ENCODE measurements around the gene ADAMTSL2.

ADAMTSL2 gene

DNA sequence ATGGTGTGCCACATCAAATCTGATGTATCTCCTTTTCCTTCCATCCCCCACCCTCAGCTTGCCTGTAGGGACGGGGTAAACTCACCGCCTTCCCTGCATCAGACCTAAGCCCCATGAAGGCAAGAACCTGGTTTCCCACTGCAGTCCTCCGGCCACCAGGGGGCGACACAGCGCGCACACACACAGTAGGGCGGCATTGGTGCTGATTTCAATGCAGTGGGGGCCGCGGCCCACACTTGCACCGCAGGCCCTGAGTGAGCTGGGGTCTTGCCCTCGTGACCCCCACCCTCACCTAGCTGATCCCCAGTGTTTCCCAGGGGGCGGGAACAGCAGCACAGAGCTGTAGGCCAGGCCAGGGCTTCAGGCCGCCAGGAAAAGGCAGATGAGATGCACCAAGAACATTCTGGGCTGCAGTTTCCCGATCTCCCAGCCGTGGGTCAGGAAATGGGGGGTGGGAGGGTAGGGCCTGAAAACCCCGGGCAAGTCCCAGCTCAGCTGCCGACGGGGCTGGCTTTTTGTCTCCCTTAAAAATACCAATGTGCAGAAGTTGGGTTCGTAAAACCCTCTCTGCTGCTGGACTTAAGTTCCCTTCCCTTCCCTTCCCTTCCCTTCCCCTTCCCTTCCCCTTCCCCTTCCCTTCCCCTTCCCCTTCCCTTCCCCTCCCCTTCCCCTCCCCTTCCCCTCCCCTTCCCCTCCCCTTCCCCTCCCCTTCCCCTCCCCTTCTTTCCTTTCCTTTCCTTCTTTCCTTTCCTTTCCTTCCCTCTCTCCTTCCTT, 55.1 kb downstream of the ADAMTSL2 start:
- in situ Hi-C loops (cut with MboI; ENCODE audit: low sequenced_read_pairs, unreplicated experiment), result no loop called here
- peak; percentile 27 for TF ChIP-seq CTCF (IDR thresholded peaks at IDR 0.05; ENCODE audit: borderline replicate concordance, control extremely low read depth, extremely low read depth, insufficient read depth, missing control alignments)
- DNase-seq (ENCODE audit: low spot score), result peak; percentile 61

DNA sequence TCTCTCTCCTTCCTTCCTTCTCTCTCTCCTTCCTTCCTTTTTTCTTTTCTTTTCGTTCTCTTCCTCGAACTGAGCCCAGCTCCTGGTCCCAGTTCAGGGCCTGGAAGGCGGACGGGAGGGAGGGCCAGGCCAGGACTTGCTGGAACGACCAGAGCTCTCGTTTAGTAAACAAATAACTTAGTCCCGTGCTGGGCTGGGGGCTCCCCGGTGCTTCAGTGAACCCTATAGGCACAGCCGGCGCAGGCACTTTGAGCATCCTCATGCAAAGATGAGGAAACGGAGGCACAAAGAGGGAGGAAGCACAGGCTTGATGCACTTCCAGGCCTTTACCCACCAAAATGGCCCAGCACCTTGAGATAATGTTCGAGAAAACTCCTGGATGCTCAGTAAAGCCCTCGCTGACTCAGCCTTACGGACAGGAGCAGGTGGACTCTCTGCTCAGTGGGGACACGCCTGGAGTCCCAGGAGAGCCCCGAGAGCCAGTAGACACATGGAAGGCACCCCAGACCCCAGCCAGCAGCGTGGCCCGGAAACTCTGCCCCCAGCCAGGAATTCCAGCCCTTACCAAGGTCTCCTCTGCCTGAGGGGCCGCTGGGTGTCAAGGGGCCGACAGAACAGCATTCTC, 55.8 kb downstream of the ADAMTSL2 start:
- TF ChIP-seq CTCF (IDR thresholded peaks at IDR 0.05; ENCODE audit: borderline replicate concordance, control extremely low read depth, extremely low read depth, insufficient read depth, missing control alignments), result no peak
- in situ Hi-C loops (cut with MboI; ENCODE audit: low sequenced_read_pairs, unreplicated experiment), result no loop called here
- no peak for DNase-seq (ENCODE audit: low spot score)

DNA sequence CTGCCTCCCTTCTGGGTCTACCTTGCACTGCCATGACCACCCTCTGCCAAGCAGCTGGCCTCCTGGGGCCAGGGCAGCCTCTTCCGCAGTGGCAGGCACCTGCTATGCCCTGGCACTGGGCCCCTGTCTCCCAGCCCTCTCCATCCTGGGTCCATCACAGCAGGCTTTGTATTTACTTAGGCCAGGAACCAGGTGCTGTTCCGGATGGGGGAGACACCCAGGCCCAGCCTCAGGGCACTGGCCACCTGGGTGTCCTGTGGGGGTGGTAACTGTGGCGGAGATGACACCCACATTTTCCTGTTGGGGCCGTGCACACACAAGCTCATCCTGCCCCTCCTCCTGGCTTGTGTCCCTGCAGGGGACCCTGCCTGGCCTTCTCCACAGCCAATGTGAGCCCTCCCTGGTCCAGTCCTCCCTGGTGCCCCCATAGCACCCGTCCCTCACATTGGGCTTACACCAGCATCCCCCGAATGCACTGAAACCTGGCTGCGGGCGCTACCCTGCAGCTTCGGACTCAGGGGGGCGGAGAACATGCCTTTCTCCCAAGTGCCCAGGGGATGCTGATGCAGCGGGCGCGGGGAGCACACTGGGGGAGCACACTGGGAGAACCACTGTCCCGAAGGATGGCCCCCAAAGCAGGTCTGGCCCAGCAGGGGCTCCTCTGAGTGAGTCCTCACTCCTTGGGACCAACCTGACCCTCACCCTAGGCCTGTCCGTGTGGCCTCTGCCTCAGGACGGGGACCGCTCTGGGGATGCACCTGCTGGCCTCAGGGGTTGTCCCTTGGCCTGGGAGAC, 56.8 kb downstream of the ADAMTSL2 start:
- DNase-seq (ENCODE audit: low spot score), result no peak
- no peak for TF ChIP-seq CTCF (IDR thresholded peaks at IDR 0.05; ENCODE audit: borderline replicate concordance, control extremely low read depth, extremely low read depth, insufficient read depth, missing control alignments)
- in situ Hi-C loops (cut with MboI; ENCODE audit: low sequenced_read_pairs, unreplicated experiment), result no loop called here

GRCh38 chr9:133591985-133592384, 57.5 kb downstream of the ADAMTSL2 start:
- TF ChIP-seq CTCF (IDR thresholded peaks at IDR 0.05; ENCODE audit: borderline replicate concordance, control extremely low read depth, extremely low read depth, insufficient read depth, missing control alignments), result no peak
- DNase-seq (ENCODE audit: low spot score), result no peak

GRCh38 chr9:133592731-133593409, 58.4 kb downstream of the ADAMTSL2 start:
- TF ChIP-seq CTCF (IDR thresholded peaks at IDR 0.05; ENCODE audit: borderline replicate concordance, control extremely low read depth, extremely low read depth, insufficient read depth, missing control alignments), result no peak
- in situ Hi-C loops (cut with MboI; ENCODE audit: low sequenced_read_pairs, unreplicated experiment), result no loop called here
- DNase-seq (ENCODE audit: low spot score), result peak; percentile 54

More at GRCh38 chr9:133591985-133592384, 57.5 kb downstream of the ADAMTSL2 start:
- in situ Hi-C loops (cut with MboI; ENCODE audit: low sequenced_read_pairs, unreplicated experiment), result no loop called here
